HG02678 (cell line): ENCODE data around the gene CARM1.

Source experiments
- ATAC-seq: cut with Tn5 transposase; IDR thresholded peaks from one replicate; pipeline ENCODE4 v1.9.1; 2021; ENCODE audit warnings: mild to moderate bottlenecking, moderate library complexity; ENCODE audit not compliant: unreplicated experiment

Gene CARM1

DNA sequence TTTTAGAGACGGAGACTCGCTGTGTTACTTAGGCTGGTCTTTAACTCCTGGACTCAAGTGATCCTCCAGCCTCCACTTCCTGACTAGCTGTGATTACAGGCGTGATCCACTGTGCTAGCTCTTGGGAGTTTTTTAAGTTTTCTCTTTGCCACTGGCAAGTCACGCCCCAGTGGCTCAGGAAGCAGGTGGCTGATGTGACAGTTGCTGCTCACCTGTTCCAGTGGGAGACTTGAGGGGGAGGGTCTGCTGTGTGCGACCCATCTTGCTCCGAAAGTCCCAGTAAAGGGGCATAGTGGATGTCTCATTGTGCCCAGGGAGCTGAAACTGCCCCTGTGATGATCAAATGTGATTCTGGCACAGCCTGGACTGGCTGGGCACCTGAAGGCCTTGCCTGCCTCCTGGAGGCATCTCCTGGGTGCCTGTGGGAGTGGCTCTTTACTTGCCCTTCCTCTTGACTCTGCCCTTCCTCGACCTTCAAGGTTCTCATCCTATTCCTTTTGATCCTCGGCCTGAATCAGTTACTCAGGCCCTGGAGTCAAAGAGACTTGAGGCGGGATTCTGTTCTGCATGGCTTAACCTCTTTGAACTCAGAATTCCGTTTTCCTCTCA is 97.3 kb downstream of the CARM1 start:
- ATAC-seq: peak; percentile 45

DNA sequence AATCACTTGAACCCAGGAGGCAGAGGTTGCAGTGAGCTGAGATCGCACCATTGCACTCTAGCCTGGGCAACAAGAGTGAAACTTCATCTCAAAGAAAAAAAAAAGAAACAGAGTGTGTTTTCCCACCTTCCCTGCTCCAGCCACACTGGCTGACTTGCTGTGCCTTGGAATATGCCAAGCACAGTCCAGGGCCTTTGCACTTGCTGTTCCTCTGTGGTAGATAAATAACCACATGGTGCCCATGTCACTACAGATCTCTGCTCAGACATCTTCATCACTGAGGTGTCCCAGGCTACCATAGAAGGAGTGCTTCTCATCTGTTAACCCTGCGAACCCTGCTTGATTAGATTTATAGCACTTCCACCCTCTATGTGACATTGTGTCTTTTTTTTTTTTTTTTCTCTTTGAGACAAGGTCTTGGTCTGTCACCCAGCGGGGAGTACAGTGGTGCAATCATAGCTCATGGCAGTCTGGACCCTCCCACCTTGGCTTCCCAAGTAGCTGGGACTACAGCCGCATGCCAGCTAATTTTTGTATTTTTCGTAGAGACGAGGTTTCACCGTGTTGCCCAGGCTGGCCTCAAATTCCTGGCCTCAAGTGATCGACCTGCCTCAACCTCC is 99.9 kb downstream of the CARM1 start:
- no peak for ATAC-seq
